Measurements from ENCODE around the gene PTCSC3.

- no peak for TF ChIP-seq GATA3 (IDR thresholded peaks at IDR 0.05; ENCODE audit: low read depth, low read length)
- no peak for TF ChIP-seq GATA2 (IDR thresholded peaks at IDR 0.05; ENCODE audit: low read depth, low read length)
These were observed 76.9 kb downstream of the PTCSC3 start for GRCh38 chr14:36099619-36100018.
